Mesendoderm (in vitro differentiated cells): ENCODE measurements around the gene KRT71.
"Not testable (repeated sequence)": the region's sequence is repeated elsewhere in the genome, so short reads cannot be mapped to it uniquely, and the experiment has no call there.

Experiments used
- DNase-seq: peaks from one replicate; pipeline ENCODE4 v3.0.0; 2013
- H2AK5ac ChIP-seq: 2 replicates; pipeline ENCODE4 v1.6.1; 2013; ENCODE audit warnings: low read length, inconsistent platforms
- H2BK120ac ChIP-seq: 2 replicates; pipeline ENCODE4 v1.6.1; 2013; ENCODE audit warnings: low read depth, mild to moderate bottlenecking, low read length, moderate library complexity, mixed read lengths
- H2BK15ac ChIP-seq: replicated peaks from 2 replicates; pipeline ENCODE4 v1.6.1; 2013; ENCODE audit warnings: low read depth, mild to moderate bottlenecking, moderate library complexity
- H2BK5ac ChIP-seq: 2 replicates; pipeline ENCODE4 v1.6.1; 2013; ENCODE audit warnings: low read length, inconsistent platforms
- H3K18ac ChIP-seq: 2 replicates; pipeline ENCODE4 v1.6.1; 2013; ENCODE audit warnings: mild to moderate bottlenecking, low read length, mixed read lengths
- H3K23ac ChIP-seq: one replicate; pipeline ENCODE4 v1.6.1; 2013; ENCODE audit warnings: low read length
- H3K27ac ChIP-seq: 2 replicates; pipeline ENCODE4 v1.5.1; 2013; ENCODE audit warnings: low read depth, mild to moderate bottlenecking, inconsistent platforms, low read length, moderate library complexity
- H3K27me3 ChIP-seq: 2 replicates; pipeline ENCODE4 v1.6.1; 2013; ENCODE audit warnings: low read length, control low read depth, mild to moderate bottlenecking, inconsistent platforms; ENCODE audit not compliant: insufficient read depth, poor library complexity
- H3K36me3 ChIP-seq: 2 replicates; pipeline ENCODE4 v1.6.1; 2013; ENCODE audit warnings: low read length, inconsistent platforms; ENCODE audit not compliant: control insufficient read depth, insufficient read depth
- H3K4ac ChIP-seq: one replicate; pipeline ENCODE4 v1.6.1; 2013; ENCODE audit warnings: low read depth, mild to moderate bottlenecking, low read length, moderate library complexity
- H3K4me1 ChIP-seq: 2 replicates; pipeline ENCODE4 v1.6.1; 2013; ENCODE audit warnings: low read depth, low read length, inconsistent platforms; ENCODE audit not compliant: control insufficient read depth
- H3K4me2 ChIP-seq: 2 replicates; pipeline ENCODE4 v1.6.1; 2013; ENCODE audit warnings: low read length
- H3K4me3 ChIP-seq: 2 replicates; pipeline ENCODE4 v1.5.1; 2013; ENCODE audit warnings: mild to moderate bottlenecking, low read length
- H3K56ac ChIP-seq: one replicate; pipeline ENCODE4 v1.6.1; 2013; ENCODE audit warnings: low read length
- H3K79me1 ChIP-seq: 2 replicates; pipeline ENCODE4 v1.6.1; 2013; ENCODE audit warnings: low read length, inconsistent platforms
- H3K79me2 ChIP-seq: 2 replicates; pipeline ENCODE4 v1.6.1; 2013; ENCODE audit warnings: mild to moderate bottlenecking, low read length; ENCODE audit not compliant: control insufficient read depth, insufficient read depth
- H3K9ac ChIP-seq: 2 replicates; pipeline ENCODE4 v1.6.1; 2013; ENCODE audit warnings: low read length, inconsistent platforms
- H4K5ac ChIP-seq: one replicate; pipeline ENCODE4 v1.6.1; 2013; ENCODE audit warnings: low read length
- H4K8ac ChIP-seq: one replicate; pipeline ENCODE4 v1.6.1; 2013; ENCODE audit warnings: low read depth, mild to moderate bottlenecking, control low read depth, low read length, moderate library complexity
- WGBS: extraction: QIAGEN DNeasy Blood & Tissue Kit; methylation state at CpG from one replicate; pipeline ENCODE4 v1.1.7; 2013; ENCODE audit warnings: low lambda C conversion rate, missing lambda C conversion rate; ENCODE audit not compliant: insufficient coverage; ENCODE audit errors: extremely low coverage; 5-methylcytosine and 5-hydroxymethylcytosine counted together

Gene KRT71

GRCh38 chr12:52598966-52599365, 46.0 kb upstream of the KRT71 start:
- Histone ChIP-seq H3K4me1 (no peaks in the 10 kb centered on the region), H3K23ac (no peak overlapping the region), H3K27me3 (no peaks in the 10 kb centered on the region), H3K79me2 (no peaks in the 10 kb centered on the region), H3K18ac (no peak overlapping the region), H4K8ac (no peak overlapping the region), H2BK120ac (no peak overlapping the region), H3K36me3 (no peaks in the 10 kb centered on the region), H2AK5ac (no peak overlapping the region), H3K9ac (no peak overlapping the region), H4K5ac (no peak overlapping the region), H2BK15ac (no peak overlapping the region), H3K56ac (no peak overlapping the region), H3K27ac (no peak overlapping the region), H3K4me3 (no peak overlapping the region), H3K4ac (no peak overlapping the region), H2BK5ac (no peak overlapping the region), H3K4me2 (no peak overlapping the region), H3K79me1 (no peaks in the 10 kb centered on the region)
- no CpG with 5 or more reads among the region's 5 CpGs for WGBS
- no peak for DNase-seq

GRCh38 chr12:52594237-52594636, 41.3 kb upstream of the KRT71 start:
- H2BK5ac ChIP-seq, H2BK15ac ChIP-seq: not testable (repeated sequence)

GRCh38 chr12:52591521-52591920, 38.6 kb upstream of the KRT71 start:
- Histone ChIP-seq H3K79me2 (no peaks in the 10 kb centered on the region), H3K18ac (no peak overlapping the region), H3K79me1 (no peaks in the 10 kb centered on the region), H4K8ac (no peak overlapping the region), H3K4ac (no peak overlapping the region), H2AK5ac (no peak overlapping the region), H3K4me2 (no peak overlapping the region), H2BK5ac (no peak overlapping the region), H3K4me3 (no peak overlapping the region), H3K36me3 (no peaks in the 10 kb centered on the region), H2BK120ac (no peak overlapping the region), H3K56ac (no peak overlapping the region), H3K9ac (no peak overlapping the region), H4K5ac (no peak overlapping the region), H3K4me1 (no peaks in the 10 kb centered on the region), H3K23ac (no peak overlapping the region), H2BK15ac (no peak overlapping the region), H3K27ac (no peak overlapping the region), H3K27me3 (no peaks in the 10 kb centered on the region)
- WGBS, result no CpG with 5 or more reads among the region's 11 CpGs
- DNase-seq, result no peak

More at GRCh38 chr12:52594237-52594636, 41.3 kb upstream of the KRT71 start:
- H3K9ac ChIP-seq, H3K56ac ChIP-seq, H3K4me3 ChIP-seq, H3K27me3 ChIP-seq, H3K79me2 ChIP-seq, H3K36me3 ChIP-seq, H3K79me1 ChIP-seq, H4K5ac ChIP-seq, H4K8ac ChIP-seq, H2AK5ac ChIP-seq, DNase-seq, H3K4me2 ChIP-seq, H2BK120ac ChIP-seq, H3K27ac ChIP-seq, H3K23ac ChIP-seq, H3K18ac ChIP-seq, H3K4ac ChIP-seq, H3K4me1 ChIP-seq: not testable (repeated sequence)
- WGBS, result no CpG with 5 or more reads among the region's 4 CpGs

GRCh38 chr12:52590021-52590420, 37.1 kb upstream of the KRT71 start:
- Histone ChIP-seq H2BK120ac (no peak overlapping the region), H3K27ac (no peak overlapping the region), H3K9ac (no peak overlapping the region), H2AK5ac (no peak overlapping the region), H4K8ac (no peak overlapping the region), H4K5ac (no peak overlapping the region), H2BK15ac (no peak overlapping the region), H3K79me1 (no peaks in the 10 kb centered on the region), H3K4me3 (no peak overlapping the region), H3K18ac (no peak overlapping the region), H3K4me1 (no peaks in the 10 kb centered on the region), H2BK5ac (no peak overlapping the region), H3K79me2 (no peaks in the 10 kb centered on the region), H3K4me2 (no peak overlapping the region), H3K36me3 (no peaks in the 10 kb centered on the region), H3K27me3 (no peaks in the 10 kb centered on the region), H3K23ac (no peak overlapping the region), H3K4ac (no peak overlapping the region), H3K56ac (no peak overlapping the region)
- DNase-seq, result no peak
- WGBS, result no CpG with 5 or more reads among the region's 6 CpGs

GRCh38 chr12:52587563-52587962, 34.6 kb upstream of the KRT71 start:
- Histone ChIP-seq H3K9ac (no peak overlapping the region), H2BK120ac (no peak overlapping the region), H3K36me3 (no peaks in the 10 kb centered on the region), H3K4me1 (no peaks in the 10 kb centered on the region), H3K18ac (no peak overlapping the region), H3K56ac (no peak overlapping the region), H2BK5ac (no peak overlapping the region), H3K27me3 (no peaks in the 10 kb centered on the region), H3K79me1 (no peaks in the 10 kb centered on the region), H3K23ac (no peak overlapping the region), H3K4me2 (no peak overlapping the region), H3K4ac (no peak overlapping the region), H2BK15ac (no peak overlapping the region), H3K27ac (no peak overlapping the region), H4K8ac (no peak overlapping the region), H2AK5ac (no peak overlapping the region), H3K79me2 (no peaks in the 10 kb centered on the region), H4K5ac (no peak overlapping the region), H3K4me3 (no peak overlapping the region)
- DNase-seq, result peak; percentile 27
- WGBS, result no CpG with 5 or more reads among the region's 17 CpGs

- H3K4ac ChIP-seq, result no peak overlapping the region
- no peak overlapping the region for H4K8ac ChIP-seq
- WGBS, result no CpG with 5 or more reads among the region's 9 CpGs
- no peak overlapping the region for H2BK15ac ChIP-seq
- H3K27ac ChIP-seq, result no peak overlapping the region
- H3K18ac ChIP-seq, result no peak overlapping the region
- H3K4me3 ChIP-seq, result no peak overlapping the region
- H3K27me3 ChIP-seq, result no peaks in the 10 kb centered on the region
- no peak overlapping the region for H3K23ac ChIP-seq
- DNase-seq, result no peak
- no peak overlapping the region for H4K5ac ChIP-seq
- no peak overlapping the region for H2BK5ac ChIP-seq
- H3K9ac ChIP-seq, result no peak overlapping the region
- no peaks in the 10 kb centered on the region for H3K79me2 ChIP-seq
- no peak overlapping the region for H3K56ac ChIP-seq
- H3K36me3 ChIP-seq, result no peaks in the 10 kb centered on the region
- no peak overlapping the region for H2AK5ac ChIP-seq
- no peaks in the 10 kb centered on the region for H3K4me1 ChIP-seq
- H2BK120ac ChIP-seq, result no peak overlapping the region
- H3K4me2 ChIP-seq, result no peak overlapping the region
- no peaks in the 10 kb centered on the region for H3K79me1 ChIP-seq
These were observed 33.0 kb upstream of the KRT71 start for GRCh38 chr12:52585946-52586345.
